Measurements from ENCODE around the gene COL5A1.

Gene COL5A1

GRCh38 chr9:134781591-134782302, 140.1 kb downstream of the COL5A1 start:
- ATAC-seq (ENCODE audit: insufficient read depth, low read depth) (no peak), DNase-seq (peak; percentile 5)
- H3K36me3 ChIP-seq (ENCODE audit: insufficient read depth, low read length): no peaks in the 10 kb centered on the region
- H3K4me2 ChIP-seq (ENCODE audit: insufficient read depth, low read length): no peak overlapping the region
- no peaks in the 10 kb centered on the region for H3K9me3 ChIP-seq (ENCODE audit: insufficient read depth, low read length, severe bottlenecking)
- H2AFZ ChIP-seq (ENCODE audit: low read depth, low read length): no peak overlapping the region
- no peak for TF ChIP-seq EZH2 (IDR thresholded peaks at IDR 0.05; ENCODE audit: borderline replicate concordance, low read depth, low read length, severe bottlenecking)
- TF ChIP-seq, protein P1, sequence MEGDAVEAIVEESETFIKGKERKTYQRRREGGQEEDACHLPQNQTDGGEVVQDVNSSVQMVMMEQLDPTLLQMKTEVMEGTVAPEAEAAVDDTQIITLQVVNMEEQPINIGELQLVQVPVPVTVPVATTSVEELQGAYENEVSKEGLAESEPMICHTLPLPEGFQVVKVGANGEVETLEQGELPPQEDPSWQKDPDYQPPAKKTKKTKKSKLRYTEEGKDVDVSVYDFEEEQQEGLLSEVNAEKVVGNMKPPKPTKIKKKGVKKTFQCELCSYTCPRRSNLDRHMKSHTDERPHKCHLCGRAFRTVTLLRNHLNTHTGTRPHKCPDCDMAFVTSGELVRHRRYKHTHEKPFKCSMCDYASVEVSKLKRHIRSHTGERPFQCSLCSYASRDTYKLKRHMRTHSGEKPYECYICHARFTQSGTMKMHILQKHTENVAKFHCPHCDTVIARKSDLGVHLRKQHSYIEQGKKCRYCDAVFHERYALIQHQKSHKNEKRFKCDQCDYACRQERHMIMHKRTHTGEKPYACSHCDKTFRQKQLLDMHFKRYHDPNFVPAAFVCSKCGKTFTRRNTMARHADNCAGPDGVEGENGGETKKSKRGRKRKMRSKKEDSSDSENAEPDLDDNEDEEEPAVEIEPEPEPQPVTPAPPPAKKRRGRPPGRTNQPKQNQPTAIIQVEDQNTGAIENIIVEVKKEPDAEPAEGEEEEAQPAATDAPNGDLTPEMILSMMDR (IDR thresholded peaks at IDR 0.05; ENCODE audit: borderline replicate concordance, extremely low read depth, low read length, poor library complexity, severe bottlenecking): peak; percentile 46
- no peaks in the 10 kb centered on the region; the same call in 1 of the 2 replicates for H4K20me1 ChIP-seq (ENCODE audit: insufficient read depth, low read length)
- no peaks in the 10 kb centered on the region for H3K27me3 ChIP-seq (ENCODE audit: insufficient read depth, low read length, poor library complexity)
- H3K4me1 ChIP-seq (ENCODE audit: insufficient read depth, low read length): no peaks in the 10 kb centered on the region
- H3K27ac ChIP-seq (ENCODE audit: low read length): no peak overlapping the region
- no peak overlapping the region for H3K4me3 ChIP-seq (ENCODE audit: low read depth in 1 of 2, low read length in 2 of 2)
- H3K79me2 ChIP-seq (ENCODE audit: insufficient read depth, low read length): no peaks in the 10 kb centered on the region
- no peak overlapping the region for H3K9ac ChIP-seq (ENCODE audit: low read depth, low read length)

- DNase-seq: no peak
- H3K36me3 ChIP-seq (ENCODE audit: insufficient read depth, low read length): no peaks in the 10 kb centered on the region
- no peak overlapping the region for H3K27ac ChIP-seq (ENCODE audit: low read length)
These were observed 141.5 kb downstream of the COL5A1 start for GRCh38 chr9:134782921-134783698.

GRCh38 chr9:134783699-134784039, 142.1 kb downstream of the COL5A1 start:
- no peak overlapping the region for H3K4me3 ChIP-seq (ENCODE audit: low read depth in 1 of 2, low read length in 2 of 2)
- H3K4me1 ChIP-seq (ENCODE audit: insufficient read depth, low read length): no peaks in the 10 kb centered on the region
- no peaks in the 10 kb centered on the region for H3K27me3 ChIP-seq (ENCODE audit: insufficient read depth, low read length, poor library complexity)
- no peak overlapping the region for H3K9ac ChIP-seq (ENCODE audit: low read depth, low read length)
- no peak overlapping the region for H3K4me2 ChIP-seq (ENCODE audit: insufficient read depth, low read length)
- DNase-seq (no peak), ATAC-seq (ENCODE audit: insufficient read depth, low read depth) (no peak)
- no peaks in the 10 kb centered on the region for H3K9me3 ChIP-seq (ENCODE audit: insufficient read depth, low read length, severe bottlenecking)
- no peak overlapping the region for H2AFZ ChIP-seq (ENCODE audit: low read depth, low read length)
- no peaks in the 10 kb centered on the region for H3K79me2 ChIP-seq (ENCODE audit: insufficient read depth, low read length)
- TF ChIP-seq EZH2 (IDR thresholded peaks at IDR 0.05; ENCODE audit: borderline replicate concordance, low read depth, low read length, severe bottlenecking): no peak
- TF ChIP-seq, protein P1 (IDR thresholded peaks at IDR 0.05; ENCODE audit: borderline replicate concordance, extremely low read depth, low read length, poor library complexity, severe bottlenecking): no peak
- no peak overlapping the region for H3K27ac ChIP-seq (ENCODE audit: low read length)
- no peaks in the 10 kb centered on the region; the same call in 1 of the 2 replicates for H4K20me1 ChIP-seq (ENCODE audit: insufficient read depth, low read length)
- no peaks in the 10 kb centered on the region for H3K36me3 ChIP-seq (ENCODE audit: insufficient read depth, low read length)

More at GRCh38 chr9:134782921-134783698, 141.5 kb downstream of the COL5A1 start:
- Histone ChIP-seq H3K9me3 (ENCODE audit: insufficient read depth, low read length, severe bottlenecking) (no peaks in the 10 kb centered on the region), H2AFZ (ENCODE audit: low read depth, low read length) (no peak overlapping the region), H4K20me1 (ENCODE audit: insufficient read depth, low read length) (no peaks in the 10 kb centered on the region; the same call in 1 of the 2 replicates), H3K79me2 (ENCODE audit: insufficient read depth, low read length) (no peaks in the 10 kb centered on the region), H3K9ac (ENCODE audit: low read depth, low read length) (no peak overlapping the region), H3K4me2 (ENCODE audit: insufficient read depth, low read length) (no peak overlapping the region), H3K27me3 (ENCODE audit: insufficient read depth, low read length, poor library complexity) (no peaks in the 10 kb centered on the region), H3K4me3 (ENCODE audit: low read depth in 1 of 2, low read length in 2 of 2) (no peak overlapping the region), H3K4me1 (ENCODE audit: insufficient read depth, low read length) (no peaks in the 10 kb centered on the region)
- ATAC-seq (ENCODE audit: insufficient read depth, low read depth): no peak
- TF ChIP-seq, protein P1 (IDR thresholded peaks at IDR 0.05; ENCODE audit: borderline replicate concordance, extremely low read depth, low read length, poor library complexity, severe bottlenecking): no peak
- no peak for TF ChIP-seq EZH2 (IDR thresholded peaks at IDR 0.05; ENCODE audit: borderline replicate concordance, low read depth, low read length, severe bottlenecking)

All from DND-41 (cell line).